ENCODE measurements around the gene RAX. TPM values are rescaled to one million over a fixed set of nuclear protein-coding genes. Genes with fewer than 3 reads are reported as not detected.
A peak's percentile ranks its signal among the peaks of the same experiment; 100 is the strongest.

Gene RAX
- total and polyA plus RNA-seq, 2 of the 8 experiments (the other 6 are each of a cell fraction or from before 2014, with no cell fraction given), result 0.12 to 0.52 TPM

- Histone ChIP-seq H2BK12ac (ENCODE audit: low read depth, low read length) (no peak overlapping the region), H2AFZ (ENCODE audit: low read length) (no peak overlapping the region), H3K4ac (replicated peaks; ENCODE audit: insufficient read length, low read depth, low read length) (no peak overlapping the region), H3K27ac (ENCODE audit: low read depth, low read length) (no peak overlapping the region), H3K23ac (ENCODE audit: insufficient read length) (no peak overlapping the region), H3K79me1 (ENCODE audit: low read depth, low read length) (no peaks in the 10 kb centered on the region), H3K79me2 (ENCODE audit: control insufficient read depth in 1 of 2, insufficient read depth in 2 of 2, low read length in 2 of 2) (no peaks in the 10 kb centered on the region), H4K91ac (replicated peaks; ENCODE audit: insufficient read length, low read length) (no peak overlapping the region), H3K4me2 (ENCODE audit: insufficient read depth in 1 of 2, low read depth in 2 of 2, low read length in 2 of 2) (no peak overlapping the region), H2AK5ac (ENCODE audit: low read depth, low read length) (no peak overlapping the region), H3K36me3 (ENCODE audit: control insufficient read depth in 2 of 4, insufficient read depth in 4 of 4, low read length in 3 of 4) (no peaks in the 10 kb centered on the region), H4K20me1 (replicated peaks in 1 of 2; ENCODE audit: control insufficient read depth in 1 of 2, insufficient read depth in 2 of 2, low read length in 2 of 2) (no peaks in the 10 kb centered on the region), H3K9ac (replicated peaks in 1 of 4; ENCODE audit: extremely low read depth in 1 of 4, low read depth in 3 of 4, low read length in 3 of 4) (no peak overlapping the region), H3K56ac (replicated peaks; ENCODE audit: insufficient read length, low read depth, low read length) (no peak overlapping the region), H3K9me3 (ENCODE audit: insufficient read depth in 2 of 2, low read depth in 1 of 2, low read length in 1 of 2) (no peaks in the 10 kb centered on the region), H4K5ac (ENCODE audit: insufficient read length, low read depth, low read length) (no peak overlapping the region), H4K8ac (ENCODE audit: extremely low read depth, insufficient read depth, low read length) (no peak overlapping the region), H3K27me3 (replicated peaks in 1 of 4; ENCODE audit: control insufficient read depth in 3 of 4, extremely low read depth in 1 of 4, insufficient read depth in 3 of 4, low read length in 3 of 4) (no peaks in the 10 kb centered on the region), H2BK120ac (replicated peaks; ENCODE audit: low read depth, low read length) (no peak overlapping the region), H3K18ac (ENCODE audit: extremely low read depth, low read length) (no peak overlapping the region), H2BK5ac (ENCODE audit: low read depth, low read length) (no peak overlapping the region), H3K4me1 (replicated peaks in 1 of 4; ENCODE audit: control insufficient read depth in 3 of 4, insufficient read depth in 4 of 4, low read length in 3 of 4) (no peaks in the 10 kb centered on the region), H3K23me2 (ENCODE audit: low read depth, low read length) (no peaks in the 10 kb centered on the region), H2BK20ac (ENCODE audit: low read length) (no peak overlapping the region), H3K14ac (ENCODE audit: insufficient read length) (no peak overlapping the region), H3K4me3 (ENCODE audit: extremely low read depth in 1 of 4, insufficient read depth in 2 of 4, low read depth in 3 of 4, low read length in 4 of 4) (no peak overlapping the region), H2BK15ac (ENCODE audit: low read length) (no peak overlapping the region)
- WGBS, 2 experiments (ENCODE audit: extremely low coverage in 1 of 2, insufficient coverage in 1 of 2, insufficient read length in 1 of 2, insufficient replicate concordance in 2 of 2, low coverage in 1 of 2, low lambda C conversion rate in 2 of 2, missing lambda C conversion rate in 1 of 2), result 70% methylated on average over 4 of the region's 4 CpGs; no CpG with 5 or more reads in 1 of the 2 experiments
- DNase-seq (ENCODE audit: low read depth in 1 of 2, low spot score in 2 of 2), result no peak
- ChIA-PET POLR2A (ENCODE audit: partially characterized antibody) (no interaction called here), CTCF (ENCODE audit: partially characterized antibody) (interaction anchor here (0.6 to 5.2 kb wide), 3 partner anchors 23 to 154 kb away, joined by 3 to 129 read pairs (median 64); partner anchors contain the start of gene RAX)
- peak; percentile 73 for FAIRE-seq
- TF ChIP-seq POU5F1 (IDR thresholded peaks at IDR 0.05; ENCODE audit: low read depth, low read length), result no peak
- no peak for TF ChIP-seq SAP30 (IDR thresholded peaks at IDR 0.05; ENCODE audit: insufficient read depth, insufficient replicate concordance, low read length)
- no peak for TF ChIP-seq CREB1 (IDR thresholded peaks at IDR 0.05)
Observed at GRCh38 chr18:59246796-59247195, 26.5 kb downstream of the RAX start.
